Fibroblast of lung (primary cell): Measurements from ENCODE around the gene BTBD1.

Source experiments
- EZH2 ChIP-seq: IDR thresholded peaks from 2 replicates; pipeline ENCODE4 v1.5.1; 2012; ENCODE audit warnings: low read length, control low read depth, mild to moderate bottlenecking; ENCODE audit errors: missing control alignments
- TF ChIP-seq, protein P1 (sequence below), 2 donors: IDR thresholded peaks in 1 of 2; conservative IDR thresholded peaks in 1 of 2; 1 replicate in 1 of 2; 2 replicates in 1 of 2; pipeline ENCODE4 v1.5.1; 2011 to 2012; ENCODE audit warnings: low read length in 2 of 2, control low read depth in 1 of 2, inconsistent platforms in 1 of 2, low read depth in 1 of 2, mild to moderate bottlenecking in 1 of 2

DNA sequence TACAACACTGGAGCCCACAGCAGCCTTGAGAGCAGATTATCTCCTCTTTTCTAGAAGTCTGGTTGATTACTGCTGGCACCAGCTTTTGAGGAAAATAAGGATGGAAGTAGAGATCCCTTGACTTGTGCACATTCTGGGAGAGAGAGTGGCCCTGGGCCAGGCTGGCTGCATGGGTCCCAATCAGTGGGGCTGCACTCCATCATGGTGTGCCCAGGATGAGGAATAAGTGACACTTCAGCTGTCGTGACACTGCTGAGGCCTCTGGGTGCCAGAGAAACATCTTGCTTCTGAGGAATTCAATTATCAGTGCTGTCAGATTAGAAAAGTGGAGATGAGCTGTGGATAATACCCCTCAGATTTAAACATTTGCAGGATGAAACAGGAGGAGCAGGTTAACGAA lies 72.0 kb downstream of the BTBD1 start:
- TF ChIP-seq, protein P1, sequence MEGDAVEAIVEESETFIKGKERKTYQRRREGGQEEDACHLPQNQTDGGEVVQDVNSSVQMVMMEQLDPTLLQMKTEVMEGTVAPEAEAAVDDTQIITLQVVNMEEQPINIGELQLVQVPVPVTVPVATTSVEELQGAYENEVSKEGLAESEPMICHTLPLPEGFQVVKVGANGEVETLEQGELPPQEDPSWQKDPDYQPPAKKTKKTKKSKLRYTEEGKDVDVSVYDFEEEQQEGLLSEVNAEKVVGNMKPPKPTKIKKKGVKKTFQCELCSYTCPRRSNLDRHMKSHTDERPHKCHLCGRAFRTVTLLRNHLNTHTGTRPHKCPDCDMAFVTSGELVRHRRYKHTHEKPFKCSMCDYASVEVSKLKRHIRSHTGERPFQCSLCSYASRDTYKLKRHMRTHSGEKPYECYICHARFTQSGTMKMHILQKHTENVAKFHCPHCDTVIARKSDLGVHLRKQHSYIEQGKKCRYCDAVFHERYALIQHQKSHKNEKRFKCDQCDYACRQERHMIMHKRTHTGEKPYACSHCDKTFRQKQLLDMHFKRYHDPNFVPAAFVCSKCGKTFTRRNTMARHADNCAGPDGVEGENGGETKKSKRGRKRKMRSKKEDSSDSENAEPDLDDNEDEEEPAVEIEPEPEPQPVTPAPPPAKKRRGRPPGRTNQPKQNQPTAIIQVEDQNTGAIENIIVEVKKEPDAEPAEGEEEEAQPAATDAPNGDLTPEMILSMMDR (conservative IDR thresholded peaks at IDR 0.05 in 1 of 2, IDR thresholded peaks at IDR 0.05 in 1 of 2; ENCODE audit: low read depth in 1 of 2, low read length in 2 of 2): no peak
- no peak for TF ChIP-seq EZH2
